ENCODE measurements around the gene SUPT3H. TPM values are rescaled to one million over a fixed set of nuclear protein-coding genes. Genes with fewer than 3 reads are reported as not detected.

The SUPT3H gene
- total and polyA plus RNA-seq, 7 donors: 1.7 to 4.3 (median 2.8) TPM

- Histone ChIP-seq H3K27ac (no peak overlapping the region), H3K4me1 (no peaks in the 10 kb centered on the region), H3K9me3 (no peaks in the 10 kb centered on the region), H3K27me3 (ENCODE audit: insufficient read depth in 3 of 3, low read length in 2 of 3) (no peaks in the 10 kb centered on the region), H3K4me3 (no peak overlapping the region), H3K36me3 (ENCODE audit: insufficient read depth in 1 of 2, low read depth in 1 of 2) (no peaks in the 10 kb centered on the region)
- 92 to 100% (median 94%) methylated on average over 2 of the region's 2 CpGs for WGBS, 3 donors
- no peak for DNase-seq
- no peak for ATAC-seq
- intact Hi-C loops (cut with DNase I): no loop called here
- TF ChIP-seq CTCF (IDR thresholded peaks at IDR 0.05): no peak
These were observed 301.4 kb downstream of the SUPT3H start for GRCh38 chr6:45076217-45076930.

- no peak for DNase-seq
- no peak for TF ChIP-seq CTCF (IDR thresholded peaks at IDR 0.05)
- WGBS, 3 donors: 60 to 76% (median 63%) methylated on average over 2 of the region's 2 CpGs
- no peak overlapping the region for H3K4me3 ChIP-seq
- ATAC-seq: no peak
- no peaks in the 10 kb centered on the region for H3K4me1 ChIP-seq
- intact Hi-C loops (cut with DNase I): no loop called here
- no peaks in the 10 kb centered on the region for H3K9me3 ChIP-seq
- H3K27ac ChIP-seq: no peak overlapping the region
- H3K36me3 ChIP-seq (ENCODE audit: insufficient read depth in 1 of 2, low read depth in 1 of 2): no peaks in the 10 kb centered on the region
- H3K27me3 ChIP-seq (ENCODE audit: insufficient read depth in 3 of 3, low read length in 2 of 3): no peaks in the 10 kb centered on the region
These were observed 302.5 kb downstream of the SUPT3H start for GRCh38 chr6:45075246-45075645.

GRCh38 chr6:45074439-45074838 lies 303.3 kb downstream of the SUPT3H start:
- TF ChIP-seq CTCF (IDR thresholded peaks at IDR 0.05): no peak
- no peak for DNase-seq
- Histone ChIP-seq H3K27ac (no peak overlapping the region), H3K4me3 (no peak overlapping the region), H3K4me1 (no peaks in the 10 kb centered on the region), H3K9me3 (no peaks in the 10 kb centered on the region), H3K27me3 (ENCODE audit: insufficient read depth in 3 of 3, low read length in 2 of 3) (no peaks in the 10 kb centered on the region), H3K36me3 (ENCODE audit: insufficient read depth in 1 of 2, low read depth in 1 of 2) (no peaks in the 10 kb centered on the region)
- intact Hi-C loops (cut with DNase I): no loop called here
- 64 to 86% (median 76%) methylated on average over 1 of the region's 1 CpG for WGBS, 3 donors
- no peak for ATAC-seq

GRCh38 chr6:45073771-45074170 lies 304.0 kb downstream of the SUPT3H start:
- H3K27ac ChIP-seq: no peak overlapping the region
- no peaks in the 10 kb centered on the region for H3K9me3 ChIP-seq
- H3K4me1 ChIP-seq: no peaks in the 10 kb centered on the region
- no peaks in the 10 kb centered on the region for H3K27me3 ChIP-seq (ENCODE audit: insufficient read depth in 3 of 3, low read length in 2 of 3)
- DNase-seq (no peak), ATAC-seq (no peak)
- H3K4me3 ChIP-seq: no peak overlapping the region
- intact Hi-C loops (cut with DNase I): no loop called here
- no peak for TF ChIP-seq CTCF (IDR thresholded peaks at IDR 0.05)
- H3K36me3 ChIP-seq (ENCODE audit: insufficient read depth in 1 of 2, low read depth in 1 of 2): no peaks in the 10 kb centered on the region

- Histone ChIP-seq H3K4me1 (no peaks in the 10 kb centered on the region), H3K9me3 (no peaks in the 10 kb centered on the region), H3K27me3 (ENCODE audit: insufficient read depth in 3 of 3, low read length in 2 of 3) (no peaks in the 10 kb centered on the region), H3K4me3 (no peak overlapping the region), H3K36me3 (ENCODE audit: insufficient read depth in 1 of 2, low read depth in 1 of 2) (no peaks in the 10 kb centered on the region), H3K27ac (no peak overlapping the region)
- DNase-seq (no peak), ATAC-seq (no peak)
- TF ChIP-seq CTCF (IDR thresholded peaks at IDR 0.05): no peak
- 90% methylated on average over 3 of the region's 3 CpGs for WGBS, 3 donors
- intact Hi-C loops (cut with DNase I): no loop called here
These were observed 305.1 kb downstream of the SUPT3H start for GRCh38 chr6:45072673-45073072.

All from psoas muscle (tissue), 8 donors.